ENCODE measurements around the gene CISH. TPM values are rescaled to one million over a fixed set of nuclear protein-coding genes. Genes with fewer than 3 reads are reported as not detected.

The CISH gene
- total and polyA plus RNA-seq, 9 of the 15 experiments (the other 6 are each of a cell fraction or from before 2014, with no cell fraction given), result 1.7 to 47.7 (median 18.3) TPM

- TF ChIP-seq PKNOX1 (IDR thresholded peaks at IDR 0.05) (0 out of 2 replicates have a peak, but pooled peaks have one; percentile 31), THRA (IDR thresholded peaks at IDR 0.05) (no peak), MYNN (IDR thresholded peaks at IDR 0.05) (peak; percentile 80), MYNN (CRISPR knock-in tag; IDR thresholded peaks at IDR 0.05) (no peak), ELF2 (CRISPR knock-in tag; IDR thresholded peaks at IDR 0.05) (peak; percentile 39; the same call in 1 of the 2 replicates), MAZ (CRISPR knock-in tag; conservative IDR thresholded peaks at IDR 0.05 in 1 of 2, IDR thresholded peaks at IDR 0.05 in 1 of 2) (peak; percentile 60 to 88), U2AF2 (optimal IDR thresholded peaks at IDR 0.05; ENCODE audit: low read depth, low read length) (no peak), MBD2 (IDR thresholded peaks at IDR 0.05; ENCODE audit: borderline replicate concordance, low read depth) (peak; percentile 32; the same call in 1 of the 2 replicates), ZNF583 (CRISPR knock-in tag; IDR thresholded peaks at IDR 0.05) (no peak), PHB2 (IDR thresholded peaks at IDR 0.05; ENCODE audit: low read depth) (no peak), ZNF695 (CRISPR knock-in tag; IDR thresholded peaks at IDR 0.05) (peak; percentile 73; the same call in 1 of the 2 replicates), ZNF717 (CRISPR knock-in tag; IDR thresholded peaks at IDR 0.05) (no peak), MTA2 (IDR thresholded peaks at IDR 0.05; ENCODE audit: low read depth) (peak; percentile 33; the same call in 1 of the 2 replicates), ZNF584 (CRISPR knock-in tag; IDR thresholded peaks at IDR 0.05; ENCODE audit: low read depth) (peak; percentile 40; the same call in 1 of the 2 replicates), TAF1 (IDR thresholded peaks at IDR 0.05; ENCODE audit: control insufficient read depth, extremely low read depth, insufficient read depth, low read length, severe bottlenecking) (no peak), ARHGAP35 (IDR thresholded peaks at IDR 0.05; ENCODE audit: partially characterized antibody) (no peak), PRPF4 (IDR thresholded peaks at IDR 0.05; ENCODE audit: insufficient read depth, low read depth, low read length, poor library complexity, severe bottlenecking) (no peak), ZNF324 (CRISPR knock-in tag; IDR thresholded peaks at IDR 0.05) (no peak)
- TF ChIP-seq, protein P1, sequence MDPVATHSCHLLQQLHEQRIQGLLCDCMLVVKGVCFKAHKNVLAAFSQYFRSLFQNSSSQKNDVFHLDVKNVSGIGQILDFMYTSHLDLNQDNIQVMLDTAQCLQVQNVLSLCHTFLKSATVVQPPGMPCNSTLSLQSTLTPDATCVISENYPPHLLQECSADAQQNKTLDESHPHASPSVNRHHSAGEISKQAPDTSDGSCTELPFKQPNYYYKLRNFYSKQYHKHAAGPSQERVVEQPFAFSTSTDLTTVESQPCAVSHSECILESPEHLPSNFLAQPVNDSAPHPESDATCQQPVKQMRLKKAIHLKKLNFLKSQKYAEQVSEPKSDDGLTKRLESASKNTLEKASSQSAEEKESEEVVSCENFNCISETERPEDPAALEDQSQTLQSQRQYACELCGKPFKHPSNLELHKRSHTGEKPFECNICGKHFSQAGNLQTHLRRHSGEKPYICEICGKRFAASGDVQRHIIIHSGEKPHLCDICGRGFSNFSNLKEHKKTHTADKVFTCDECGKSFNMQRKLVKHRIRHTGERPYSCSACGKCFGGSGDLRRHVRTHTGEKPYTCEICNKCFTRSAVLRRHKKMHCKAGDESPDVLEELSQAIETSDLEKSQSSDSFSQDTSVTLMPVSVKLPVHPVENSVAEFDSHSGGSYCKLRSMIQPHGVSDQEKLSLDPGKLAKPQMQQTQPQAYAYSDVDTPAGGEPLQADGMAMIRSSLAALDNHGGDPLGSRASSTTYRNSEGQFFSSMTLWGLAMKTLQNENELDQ (CRISPR knock-in tag; IDR thresholded peaks at IDR 0.05; ENCODE audit: borderline replicate concordance), result no peak
- TF ChIP-seq, protein P2, sequence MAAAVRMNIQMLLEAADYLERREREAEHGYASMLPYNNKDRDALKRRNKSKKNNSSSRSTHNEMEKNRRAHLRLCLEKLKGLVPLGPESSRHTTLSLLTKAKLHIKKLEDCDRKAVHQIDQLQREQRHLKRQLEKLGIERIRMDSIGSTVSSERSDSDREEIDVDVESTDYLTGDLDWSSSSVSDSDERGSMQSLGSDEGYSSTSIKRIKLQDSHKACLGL (CRISPR knock-in tag; IDR thresholded peaks at IDR 0.05; ENCODE audit: borderline replicate concordance, poor library complexity, severe bottlenecking), result no peak
- TF ChIP-seq, protein P3, sequence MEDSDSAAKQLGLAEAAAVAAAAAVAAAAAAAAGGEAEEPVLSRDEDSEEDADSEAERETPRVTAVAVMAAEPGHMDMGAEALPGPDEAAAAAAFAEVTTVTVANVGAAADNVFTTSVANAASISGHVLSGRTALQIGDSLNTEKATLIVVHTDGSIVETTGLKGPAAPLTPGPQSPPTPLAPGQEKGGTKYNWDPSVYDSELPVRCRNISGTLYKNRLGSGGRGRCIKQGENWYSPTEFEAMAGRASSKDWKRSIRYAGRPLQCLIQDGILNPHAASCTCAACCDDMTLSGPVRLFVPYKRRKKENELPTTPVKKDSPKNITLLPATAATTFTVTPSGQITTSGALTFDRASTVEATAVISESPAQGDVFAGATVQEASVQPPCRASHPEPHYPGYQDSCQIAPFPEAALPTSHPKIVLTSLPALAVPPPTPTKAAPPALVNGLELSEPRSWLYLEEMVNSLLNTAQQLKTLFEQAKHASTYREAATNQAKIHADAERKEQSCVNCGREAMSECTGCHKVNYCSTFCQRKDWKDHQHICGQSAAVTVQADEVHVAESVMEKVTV (CRISPR knock-in tag; IDR thresholded peaks at IDR 0.05), result no peak
Observed at GRCh38 chr3:50600841-50601591, 10.6 kb downstream of the CISH start (continued).

All from K562 (cell line).